ENCODE data around the gene AP2M1. TPM values are rescaled to one million over a fixed set of nuclear protein-coding genes. Genes with fewer than 3 reads are reported as not detected.

The AP2M1 gene
- total and polyA plus RNA-seq, 2 of the 13 experiments (the other 11 are each of a cell fraction or from before 2014, with no cell fraction given) = 126 to 146 TPM

GRCh38 chr3:184185461-184186183, 11.0 kb downstream of the AP2M1 start (continued):
- TF ChIP-seq TFAP4 (IDR thresholded peaks at IDR 0.05; ENCODE audit: borderline replicate concordance, low read depth) (peak; percentile 43; the same call in 1 of the 2 replicates), NPAS2 (CRISPR knock-in tag; IDR thresholded peaks at IDR 0.05; ENCODE audit: borderline replicate concordance) (no peak), ZNF557 (CRISPR knock-in tag; IDR thresholded peaks at IDR 0.05) (peak; percentile 51; the same call in 1 of the 2 replicates), ZNF276 (CRISPR knock-in tag; IDR thresholded peaks at IDR 0.05; ENCODE audit: low read depth) (no peak; the same call in 1 of the 2 replicates), CHD4 (IDR thresholded peaks at IDR 0.05; ENCODE audit: borderline replicate concordance, low read length) (no peak), MBNL3 (CRISPR knock-in tag; conservative IDR thresholded peaks at IDR 0.05) (no peak), CENPX (CRISPR knock-in tag; IDR thresholded peaks at IDR 0.05) (no peak), ZNF333 (CRISPR knock-in tag; IDR thresholded peaks at IDR 0.05; ENCODE audit: borderline replicate concordance) (no peak; the same call in 1 of the 2 replicates), NFRKB (IDR thresholded peaks at IDR 0.05) (no peak), ZNF101 (CRISPR knock-in tag; IDR thresholded peaks at IDR 0.05; ENCODE audit: borderline replicate concordance, low read depth) (no peak), CREM (IDR thresholded peaks at IDR 0.05) (peak; percentile 61), CREM (CRISPR knock-in tag; IDR thresholded peaks at IDR 0.05) (no peak), SAP130 (CRISPR knock-in tag; IDR thresholded peaks at IDR 0.05; ENCODE audit: low read depth) (peak; percentile 74; the same call in 1 of the 2 replicates), ELK4 (CRISPR knock-in tag; IDR thresholded peaks at IDR 0.05; ENCODE audit: borderline replicate concordance) (no peak), HNF1A (IDR thresholded peaks at IDR 0.05; ENCODE audit: low read depth) (no peak), HNF1A (CRISPR knock-in tag; IDR thresholded peaks at IDR 0.05; ENCODE audit: borderline replicate concordance) (peak; percentile 19; the same call in 1 of the 2 replicates), ZNF350 (CRISPR knock-in tag; IDR thresholded peaks at IDR 0.05; ENCODE audit: borderline replicate concordance, low read depth) (no peak), ZMYM3 (CRISPR knock-in tag; IDR thresholded peaks at IDR 0.05) (no peak), KAT2B (IDR thresholded peaks at IDR 0.05; ENCODE audit: borderline replicate concordance, low read depth, low read length) (no peak), HIVEP1 (CRISPR knock-in tag; IDR thresholded peaks at IDR 0.05) (no peak), ETV5 (CRISPR knock-in tag; IDR thresholded peaks at IDR 0.05; ENCODE audit: borderline replicate concordance) (peak; percentile 52; the same call in 1 of the 2 replicates), ZNF414 (CRISPR knock-in tag; IDR thresholded peaks at IDR 0.05) (no peak; the same call in 1 of the 2 replicates)
